Gastroesophageal sphincter (tissue), 4 donors: ENCODE data around the gene ERCC2. TPM values are rescaled to one million over a fixed set of nuclear protein-coding genes. Genes with fewer than 3 reads are reported as not detected.

Source experiments
- ATAC-seq: fragments of 150-250 bp; one replicate; pipeline ENCODE4 v1.9.1; 2016; ENCODE audit warnings: mild to moderate bottlenecking, moderate library complexity
- H3K27ac ChIP-seq, 4 donors: fragments of 200-600 bp; sonication (generic) in 3 of 4; 1 replicate in 3 of 4; 2 replicates in 1 of 4; pipeline ENCODE4 v1.5.1; 2016 to 2019
- H3K27me3 ChIP-seq: fragments of 200-600 bp; sonication (generic); one replicate; pipeline ENCODE4 v1.5.1; 2019
- H3K36me3 ChIP-seq, 2 donors: fragments of 200-600 bp; sonication (generic); one replicate each; pipeline ENCODE4 v1.5.1; 2019; ENCODE audit warnings: control low read depth in 1 of 2
- H3K4me1 ChIP-seq, 3 donors: fragments of 200-600 bp; sonication (generic); 1 replicate in 2 of 3; 2 replicates in 1 of 3; pipeline ENCODE4 v1.5.1; 2016 to 2019; ENCODE audit warnings: control low read depth in 2 of 3
- H3K4me3 ChIP-seq, 2 donors: fragments of 200-600 bp; sonication (generic); one replicate each; pipeline ENCODE4 v1.5.1; 2019; ENCODE audit warnings: mild to moderate bottlenecking in 1 of 2, moderate library complexity in 1 of 2
- H3K9me3 ChIP-seq, 3 donors: fragments of 200-600 bp; sonication (generic); one replicate each; pipeline ENCODE4 v1.5.1; 2017 to 2019; ENCODE audit warnings: control low read depth in 2 of 3
- CTCF ChIP-seq, 4 experiments: fragments of 200-600 bp in 2 of 4; fragments of 450-650 bp in 2 of 4; sonication (generic) in 1 of 4; IDR thresholded peaks; one replicate each; pipeline ENCODE4 v1.5.1; 2017 to 2019; ENCODE audit warnings: antibody characterized with exemption in 4 of 4, mild to moderate bottlenecking in 2 of 4, moderate library complexity in 2 of 4
- EP300 ChIP-seq: sonication (generic); formaldehyde crosslinking; IDR thresholded peaks from one replicate; pipeline ENCODE4 v1.6.1; 2017; ENCODE audit warnings: antibody characterized with exemption, mild to moderate bottlenecking
- POLR2A ChIP-seq, 2 donors: fragments of 450-650 bp; IDR thresholded peaks; one replicate each; pipeline ENCODE4 v1.6.1; 2017; ENCODE audit warnings: antibody characterized with exemption in 2 of 2, mild to moderate bottlenecking in 2 of 2, moderate library complexity in 1 of 2
- POLR2AphosphoS5 ChIP-seq: sonication (generic); formaldehyde crosslinking; IDR thresholded peaks from one replicate; pipeline ENCODE4 v1.6.1; 2017; ENCODE audit warnings: antibody characterized with exemption
- WGBS, 2 donors: methylation state at CpG; one replicate each; pipeline ENCODE4 v1.1.5; 2018; ENCODE audit warnings: low coverage in 1 of 2; 5-methylcytosine and 5-hydroxymethylcytosine counted together
- total RNA-seq, 4 donors: library from RNA; depleted of rRNA; stranded (reverse); fragments of >200 nt; gene quantifications; one replicate each; pipeline ENCODE4 v1.1.0, GENCODE V29; 2016

ERCC2 gene
- total RNA-seq, 4 donors from 2014 or later = 7.1 to 18.8 (median 12.5) TPM

DNA sequence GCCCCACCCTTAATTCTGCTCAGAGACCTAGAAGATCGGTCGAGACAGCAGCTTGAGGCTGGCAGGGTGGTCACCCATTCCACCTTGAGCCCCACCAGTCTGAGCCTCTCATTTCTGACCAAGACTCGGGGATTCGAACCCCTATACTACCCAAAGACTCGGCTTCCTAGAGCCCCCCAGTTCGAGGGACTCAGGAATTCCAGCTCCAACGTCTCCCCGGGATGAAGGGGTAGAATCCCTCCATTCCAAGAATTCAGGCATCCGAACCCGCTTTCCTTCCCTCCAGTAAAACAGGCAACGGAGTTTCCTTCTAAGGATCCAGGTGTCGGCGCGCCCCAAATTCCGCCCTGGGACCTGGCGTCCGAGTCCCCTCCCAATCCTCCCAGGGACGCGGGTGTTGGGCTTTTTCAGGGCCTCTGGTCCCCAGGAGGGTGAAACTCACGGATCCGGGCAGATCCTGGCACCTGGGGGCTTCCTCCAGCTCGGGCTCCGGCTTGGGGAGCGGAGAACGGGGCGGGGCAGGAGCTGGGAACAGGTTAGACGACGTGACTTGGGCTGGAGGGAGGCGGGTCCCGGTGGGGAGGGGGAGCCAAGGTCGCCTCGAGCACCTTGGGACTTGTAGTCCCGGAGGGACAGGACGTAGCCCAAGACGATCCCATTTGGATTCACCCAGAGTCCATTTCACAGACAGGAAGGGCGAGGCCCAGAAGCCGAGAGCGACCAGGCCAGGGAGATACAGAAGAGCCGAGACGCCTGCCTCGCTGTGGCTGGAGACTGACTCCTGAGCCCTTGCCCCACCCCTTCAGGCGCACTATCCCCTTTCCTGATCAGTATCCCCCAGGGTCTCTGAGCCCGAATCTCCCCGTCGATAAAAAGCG, 34.4 kb upstream of the ERCC2 start, which contains the start of gene PPP1R13L:
PPP1R13L (minus strand) TSS at position 513 of the 878 bp plus-strand sequence. CDS start 6,751 bp downstream, outside the sequence.
- H3K27ac ChIP-seq = peak within 1 kb of the TSS; percentile 69 to 97 (median 93)
- peak; percentile 55 for ATAC-seq
- no peaks in the 10 kb centered on the region for H3K9me3 ChIP-seq
- H3K4me3 ChIP-seq = peak within 1 kb of the TSS; percentile 62 to 77
- TF ChIP-seq POLR2A (IDR thresholded peaks at IDR 0.05) (no peak), EP300 (no peak), POLR2AphosphoS5 (no peak), CTCF (IDR thresholded peaks at IDR 0.05) (no peak)
- peaks cover 23% of the 10 kb centered on the region for H3K27me3 ChIP-seq
- peaks cover 0 to 17% of the 10 kb centered on the region in 2 donors for H3K36me3 ChIP-seq
- WGBS, 2 donors = 0 to 56% methylated on average over 3 to 4 of the region's 46 CpGs
- peaks cover 0 to 57% (median 15%) of the 10 kb centered on the region in 3 donors for H3K4me1 ChIP-seq

GRCh38 chr19:45403781-45404556, 33.6 kb upstream of the ERCC2 start:
- Histone ChIP-seq H3K4me3 (peak overlapping the region in 1 of 2 donors; percentile 77), H3K4me1 (peaks cover 0 to 59% (median 15%) of the 10 kb centered on the region in 3 donors), H3K36me3 (peaks cover 0 to 11% of the 10 kb centered on the region in 2 donors), H3K9me3 (no peaks in the 10 kb centered on the region), H3K27ac (peak overlapping the region in 2 of 4 donors; percentile 92 to 97), H3K27me3 (peaks cover 23% of the 10 kb centered on the region)
- WGBS, 2 donors = 52% methylated on average over 6 of the region's 25 CpGs; no CpG with 5 or more reads in 1 of the 2 donors
- no peak for ATAC-seq
- no peak for TF ChIP-seq POLR2AphosphoS5
- peak in 1 of 4 experiments; percentile 27 for TF ChIP-seq CTCF (IDR thresholded peaks at IDR 0.05)

DNA sequence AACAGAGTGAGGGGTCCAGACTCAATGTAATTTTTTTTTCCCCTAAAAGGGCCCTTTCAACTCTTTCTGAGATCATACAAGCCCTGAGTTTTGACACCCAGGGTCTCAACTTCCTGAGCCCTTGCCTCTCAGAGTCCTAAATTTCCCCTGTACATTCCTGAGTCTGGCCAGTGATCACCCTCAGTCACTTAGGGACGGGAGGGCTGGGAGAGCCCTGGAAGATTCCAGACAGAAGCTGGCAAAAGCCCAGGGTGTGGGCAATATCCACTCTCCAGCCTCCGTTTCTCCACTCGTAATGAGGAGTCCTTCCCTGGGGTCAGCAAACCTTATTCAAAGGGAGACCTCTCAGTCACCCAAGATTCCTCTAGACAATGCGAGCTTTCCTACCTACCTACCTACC, 32.9 kb upstream of the ERCC2 start:
- WGBS, 2 donors = no CpG with 5 or more reads among the region's 4 CpGs
- peaks cover 0 to 66% (median 15%) of the 10 kb centered on the region in 3 donors for H3K4me1 ChIP-seq

More for the DNA sequence above, 32.9 kb upstream of the ERCC2 start:
- no peaks in the 10 kb centered on the region for H3K9me3 ChIP-seq
- peaks cover 0 to 4% of the 10 kb centered on the region in 2 donors for H3K36me3 ChIP-seq
- ATAC-seq = no peak
- H3K4me3 ChIP-seq = no peak overlapping the region
- no peak for TF ChIP-seq CTCF (IDR thresholded peaks at IDR 0.05)
- no peak for TF ChIP-seq EP300
- TF ChIP-seq POLR2AphosphoS5 = no peak
- TF ChIP-seq POLR2A (IDR thresholded peaks at IDR 0.05) = no peak
- peaks cover 23% of the 10 kb centered on the region for H3K27me3 ChIP-seq
- no peak overlapping the region for H3K27ac ChIP-seq
